Calu3 (cell line): ENCODE measurements around the gene MAGEA2B. TPM values are rescaled to one million over a fixed set of nuclear protein-coding genes. Genes with fewer than 3 reads are reported as not detected.
"Not testable (repeated sequence)": the region's sequence is repeated elsewhere in the genome, so short reads cannot be mapped to it uniquely, and the experiment has no call there.

Experiments
- BruUV-seq: library from RNA; stranded (reverse); fragments of 400-500 nt; replicated peaks from 2 replicates; lab custom pipeline; 2021; lab: Mats Ljungman, UMichigan
- CTCF ChIA-PET: fragments of 300-600 bp; sonication (Branson Sonifier 250); formaldehyde crosslinking; loops from one replicate; lab custom pipeline; 2022; ENCODE audit warnings: antibody characterized with exemption; lab: Charles Lee
- DNase-seq: peaks from one replicate; pipeline ENCODE4 v3.0.0; 2022
- H3K27ac Mint-ChIP-seq: one replicate; pipeline ENCODE4 v1.8.0; 2022; ENCODE audit warnings: mixed read lengths; ENCODE audit not compliant: unreplicated experiment
- H3K27me3 Mint-ChIP-seq: one replicate; pipeline ENCODE4 v1.8.0; 2022; ENCODE audit warnings: mixed read lengths; ENCODE audit not compliant: unreplicated experiment
- H3K36me3 Mint-ChIP-seq: one replicate; pipeline ENCODE4 v1.8.0; 2022; ENCODE audit warnings: mild to moderate bottlenecking, moderate library complexity, mixed read lengths; ENCODE audit not compliant: insufficient read depth, unreplicated experiment
- H3K4me1 Mint-ChIP-seq: one replicate; pipeline ENCODE4 v1.8.0; 2022; ENCODE audit warnings: mild to moderate bottlenecking, low read depth, mixed read lengths; ENCODE audit not compliant: unreplicated experiment
- H3K4me3 Mint-ChIP-seq: one replicate; pipeline ENCODE4 v1.8.0; 2022; ENCODE audit warnings: mild to moderate bottlenecking, low read depth, moderate library complexity, mixed read lengths; ENCODE audit not compliant: unreplicated experiment
- H3K9me3 Mint-ChIP-seq: one replicate; pipeline ENCODE4 v1.8.0; 2022; ENCODE audit warnings: low read depth, mixed read lengths; ENCODE audit not compliant: unreplicated experiment
- intact Hi-C: fragments of 100-400 bp; cut with micrococcal nuclease; formaldehyde crosslinking; loops from one replicate; pipeline ENCODE4 v1.10.0; 2022; ENCODE audit not compliant: unreplicated experiment
- total RNA-seq: library from RNA; stranded (reverse); gene quantifications from 2 replicates; pipeline ENCODE4 v1.2.3, GENCODE V29; 2022
- TF ChIP-seq, protein P1 (sequence below): fragments of 200-600 bp; IDR thresholded peaks from one replicate; pipeline ENCODE4 v1.8.0; 2022; ENCODE audit warnings: antibody characterized with exemption; ENCODE audit not compliant: unreplicated experiment

The MAGEA2B gene
- total RNA-seq, 1 experiment from 2014 or later: not detected

DNA sequence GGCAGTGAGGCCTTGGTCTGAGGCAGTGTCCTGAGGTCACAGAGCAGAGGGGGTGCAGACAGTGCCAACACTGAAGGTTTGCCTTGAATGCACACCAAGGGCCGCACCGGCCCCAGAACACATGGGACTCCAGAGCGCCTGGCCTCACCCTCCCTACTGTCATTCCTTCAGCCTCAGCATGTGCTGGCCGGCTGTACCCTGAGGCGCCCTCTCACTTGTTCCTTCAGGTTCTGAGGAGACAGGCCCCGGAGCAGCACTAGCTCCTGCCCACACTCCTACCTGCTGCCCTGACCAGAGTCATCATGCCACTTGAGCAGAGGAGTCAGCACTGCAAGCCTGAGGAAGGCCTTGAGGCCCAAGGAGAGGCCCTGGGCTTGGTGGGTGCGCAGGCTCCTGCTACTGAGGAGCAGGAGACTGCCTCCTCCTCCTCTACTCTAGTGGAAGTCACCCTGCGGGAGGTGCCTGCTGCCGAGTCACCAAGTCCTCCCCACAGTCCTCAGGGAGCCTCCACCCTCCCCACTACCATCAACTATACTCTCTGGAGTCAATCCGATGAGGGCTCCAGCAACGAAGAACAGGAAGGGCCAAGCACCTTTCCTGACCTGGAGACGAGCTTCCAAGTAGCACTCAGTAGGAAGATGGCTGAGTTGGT lies 21.6 kb downstream of the MAGEA2B start:
- no peaks in the 10 kb centered on the region for H3K4me1 Mint-ChIP-seq
- H3K27me3 Mint-ChIP-seq: peaks cover 56% of the 10 kb centered on the region
- CTCF ChIA-PET: no interaction called here

DNA sequence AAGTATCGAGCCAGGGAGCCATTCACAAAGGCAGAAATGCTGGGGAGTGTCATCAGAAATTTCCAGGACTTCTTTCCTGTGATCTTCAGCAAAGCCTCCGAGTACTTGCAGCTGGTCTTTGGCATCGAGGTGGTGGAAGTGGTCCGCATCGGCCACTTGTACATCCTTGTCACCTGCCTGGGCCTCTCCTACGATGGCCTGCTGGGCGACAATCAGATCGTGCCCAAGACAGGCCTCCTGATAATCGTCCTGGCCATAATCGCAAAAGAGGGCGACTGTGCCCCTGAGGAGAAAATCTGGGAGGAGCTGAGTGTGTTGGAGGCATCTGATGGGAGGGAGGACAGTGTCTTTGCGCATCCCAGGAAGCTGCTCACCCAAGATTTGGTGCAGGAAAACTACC lies 22.1 kb downstream of the MAGEA2B start:
- H3K9me3 Mint-ChIP-seq, H3K4me1 Mint-ChIP-seq, intact Hi-C loops, CTCF ChIA-PET, DNase-seq, BruUV-seq, H3K36me3 Mint-ChIP-seq, H3K27ac Mint-ChIP-seq, H3K4me3 Mint-ChIP-seq: not testable (repeated sequence)
- H3K27me3 Mint-ChIP-seq: peaks cover 56% of the 10 kb centered on the region

More for the DNA sequence above, 21.6 kb downstream of the MAGEA2B start:
- intact Hi-C loops: no loop called here
- no TSS peak for BruUV-seq
- H3K4me3 Mint-ChIP-seq: no peak overlapping the region
- no peaks in the 10 kb centered on the region for H3K9me3 Mint-ChIP-seq
- DNase-seq: no peak
- TF ChIP-seq, protein P1, sequence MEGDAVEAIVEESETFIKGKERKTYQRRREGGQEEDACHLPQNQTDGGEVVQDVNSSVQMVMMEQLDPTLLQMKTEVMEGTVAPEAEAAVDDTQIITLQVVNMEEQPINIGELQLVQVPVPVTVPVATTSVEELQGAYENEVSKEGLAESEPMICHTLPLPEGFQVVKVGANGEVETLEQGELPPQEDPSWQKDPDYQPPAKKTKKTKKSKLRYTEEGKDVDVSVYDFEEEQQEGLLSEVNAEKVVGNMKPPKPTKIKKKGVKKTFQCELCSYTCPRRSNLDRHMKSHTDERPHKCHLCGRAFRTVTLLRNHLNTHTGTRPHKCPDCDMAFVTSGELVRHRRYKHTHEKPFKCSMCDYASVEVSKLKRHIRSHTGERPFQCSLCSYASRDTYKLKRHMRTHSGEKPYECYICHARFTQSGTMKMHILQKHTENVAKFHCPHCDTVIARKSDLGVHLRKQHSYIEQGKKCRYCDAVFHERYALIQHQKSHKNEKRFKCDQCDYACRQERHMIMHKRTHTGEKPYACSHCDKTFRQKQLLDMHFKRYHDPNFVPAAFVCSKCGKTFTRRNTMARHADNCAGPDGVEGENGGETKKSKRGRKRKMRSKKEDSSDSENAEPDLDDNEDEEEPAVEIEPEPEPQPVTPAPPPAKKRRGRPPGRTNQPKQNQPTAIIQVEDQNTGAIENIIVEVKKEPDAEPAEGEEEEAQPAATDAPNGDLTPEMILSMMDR: no peak
- no peak overlapping the region for H3K27ac Mint-ChIP-seq
- H3K36me3 Mint-ChIP-seq: peaks cover 4% of the 10 kb centered on the region

DNA sequence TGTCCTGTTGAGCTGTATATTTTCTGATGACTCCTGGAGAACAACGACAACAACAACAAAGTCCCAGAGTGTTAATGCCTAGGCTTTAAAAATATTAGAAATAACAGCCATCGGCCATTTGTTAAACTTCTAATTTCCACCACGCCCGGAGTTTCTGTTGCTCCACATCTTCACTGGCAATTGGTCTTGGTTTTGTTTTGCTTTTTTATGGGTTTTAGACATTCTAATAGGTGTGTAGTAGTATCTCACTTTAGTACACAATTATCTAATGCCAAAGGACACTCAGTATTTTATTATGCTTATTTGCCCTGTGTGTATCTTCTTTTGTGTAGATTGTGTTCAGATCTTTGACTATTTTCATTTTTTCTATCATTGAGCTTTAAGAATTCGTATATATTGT lies 24.1 kb downstream of the MAGEA2B start:
- TF ChIP-seq, protein P1: no peak
- intact Hi-C loops: no loop called here
- BruUV-seq: no TSS peak
- Mint-ChIP-seq H3K36me3 (peaks cover 4% of the 10 kb centered on the region), H3K27ac (no peak overlapping the region), H3K4me1 (no peaks in the 10 kb centered on the region), H3K27me3 (peaks cover 67% of the 10 kb centered on the region), H3K9me3 (no peaks in the 10 kb centered on the region), H3K4me3 (no peak overlapping the region)
- DNase-seq: no peak
- CTCF ChIA-PET: no interaction called here

DNA sequence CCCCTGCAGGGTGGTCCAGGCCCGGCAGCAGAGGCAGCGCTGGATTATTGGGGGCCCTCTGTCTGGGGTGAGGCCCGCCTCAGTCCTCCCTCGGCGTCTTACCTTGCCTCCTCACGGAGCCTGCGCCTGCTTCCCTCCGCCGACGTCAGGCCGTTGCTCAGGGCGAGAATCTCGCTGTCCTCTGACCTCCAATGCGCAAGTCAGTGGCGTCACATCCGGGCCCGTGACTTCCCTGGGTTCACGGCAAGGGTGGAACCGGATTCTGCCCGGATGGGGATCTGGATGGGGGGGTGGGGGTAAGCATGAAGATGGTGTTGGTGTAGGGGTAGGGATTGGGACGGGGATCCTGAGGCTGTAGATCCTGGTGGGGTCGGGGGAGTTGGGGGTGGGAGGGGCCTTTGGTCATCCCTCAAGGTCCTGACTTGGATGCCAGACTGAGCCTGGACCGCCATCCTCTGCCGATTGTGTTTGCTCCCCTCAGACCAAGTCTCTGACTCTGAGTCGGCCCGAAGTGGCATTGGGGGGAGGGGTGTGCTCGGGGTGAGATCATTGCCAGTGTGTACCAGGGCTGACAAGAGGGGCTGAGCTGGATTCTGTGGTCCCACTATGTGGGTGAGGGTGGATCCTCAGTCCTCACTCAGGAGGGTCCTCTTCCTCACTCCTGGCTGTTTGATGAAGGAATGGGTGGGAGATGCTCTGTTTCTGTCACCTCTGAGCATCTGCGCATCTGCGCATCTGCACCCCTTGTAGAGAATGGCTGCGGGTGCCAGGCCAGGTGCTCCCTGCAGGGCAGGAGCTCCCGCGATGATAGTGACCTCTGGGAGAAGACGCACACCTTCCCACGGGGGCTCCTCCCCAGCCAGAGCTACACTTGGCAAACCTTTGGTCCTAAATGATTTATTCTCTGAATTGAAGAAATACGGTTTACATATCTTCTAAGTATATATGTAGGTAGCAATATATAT lies 39.5 kb downstream of the MAGEA2B start, which contains the start of gene MAGEA2:
MAGEA2 (minus strand) TSS at position 157 of the 965 bp plus-strand sequence. CDS start 2,479 bp downstream, outside the sequence.
- H3K4me1 Mint-ChIP-seq, CTCF ChIA-PET, H3K36me3 Mint-ChIP-seq, BruUV-seq, intact Hi-C loops, H3K9me3 Mint-ChIP-seq, DNase-seq, H3K4me3 Mint-ChIP-seq, H3K27me3 Mint-ChIP-seq, H3K27ac Mint-ChIP-seq: not testable (repeated sequence)

DNA sequence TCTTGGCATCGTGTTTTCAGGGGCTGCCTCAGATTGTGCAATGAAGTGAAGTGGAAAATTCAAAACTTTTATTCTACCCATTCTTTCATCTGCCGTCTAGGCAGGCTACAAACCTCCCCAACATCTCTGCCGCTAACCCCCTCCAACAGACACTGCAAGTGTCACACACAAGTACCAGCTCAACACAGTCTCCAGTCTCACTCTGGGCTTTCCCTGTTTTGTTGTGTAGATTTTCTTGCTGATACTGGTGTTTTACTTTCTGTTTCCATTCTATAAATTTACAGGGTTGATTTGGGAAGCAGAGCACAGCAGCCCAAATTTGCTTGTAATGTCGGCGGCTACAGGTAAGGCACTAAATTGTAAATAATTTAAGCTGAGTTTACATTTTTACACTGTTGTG lies 40.4 kb downstream of the MAGEA2B start:
- H3K4me3 Mint-ChIP-seq, H3K36me3 Mint-ChIP-seq, H3K4me1 Mint-ChIP-seq, DNase-seq, intact Hi-C loops, CTCF ChIA-PET, H3K9me3 Mint-ChIP-seq, H3K27ac Mint-ChIP-seq, H3K27me3 Mint-ChIP-seq, BruUV-seq: not testable (repeated sequence)

DNA sequence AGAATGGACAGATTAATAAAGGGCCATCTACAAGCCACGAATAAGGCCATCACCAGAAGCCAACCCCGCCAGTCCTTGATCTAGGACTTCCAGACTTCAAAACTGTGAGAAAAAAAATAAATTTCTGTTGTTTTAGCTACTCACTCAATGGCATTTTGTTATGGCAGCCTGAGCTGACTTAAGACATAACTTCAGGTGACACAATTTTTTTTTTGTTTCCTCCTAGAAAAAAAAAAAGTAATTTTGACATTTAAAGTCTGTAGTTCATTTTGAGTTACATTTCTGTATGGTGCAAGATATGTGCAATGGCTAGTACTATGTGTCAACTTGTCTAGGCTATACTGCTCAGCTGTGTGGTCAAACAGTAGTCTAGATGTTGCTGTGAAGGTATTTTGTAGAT lies 44.5 kb downstream of the MAGEA2B start, which contains the start of gene CSAG3:
CSAG3 (plus strand) TSS at position 301 of the 400 bp plus-strand sequence.
- H3K27ac Mint-ChIP-seq, CTCF ChIA-PET, DNase-seq, H3K27me3 Mint-ChIP-seq, H3K36me3 Mint-ChIP-seq, H3K4me1 Mint-ChIP-seq, intact Hi-C loops, H3K9me3 Mint-ChIP-seq, BruUV-seq, H3K4me3 Mint-ChIP-seq: not testable (repeated sequence)

DNA sequence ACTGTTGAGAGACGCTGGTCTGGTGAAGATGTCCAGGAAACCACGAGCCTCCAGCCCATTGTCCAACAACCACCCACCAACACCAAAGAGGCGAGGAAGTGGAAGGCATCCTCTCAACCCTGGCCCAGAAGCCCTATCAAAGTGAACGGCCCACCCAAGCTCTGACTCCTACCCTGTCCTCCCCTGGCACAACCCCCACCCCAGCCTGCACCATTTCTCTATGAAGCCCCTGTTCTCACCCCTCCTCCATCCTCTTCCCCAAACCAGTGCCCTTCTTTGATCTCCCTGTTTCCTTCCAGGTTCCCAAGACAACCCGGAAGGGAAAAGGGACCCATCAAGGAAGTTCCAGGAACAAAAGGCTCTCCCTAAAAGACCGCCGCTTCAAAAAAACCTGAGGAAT lies 45.1 kb downstream of the MAGEA2B start:
- H3K4me1 Mint-ChIP-seq, H3K27ac Mint-ChIP-seq: not testable (repeated sequence)

DNA sequence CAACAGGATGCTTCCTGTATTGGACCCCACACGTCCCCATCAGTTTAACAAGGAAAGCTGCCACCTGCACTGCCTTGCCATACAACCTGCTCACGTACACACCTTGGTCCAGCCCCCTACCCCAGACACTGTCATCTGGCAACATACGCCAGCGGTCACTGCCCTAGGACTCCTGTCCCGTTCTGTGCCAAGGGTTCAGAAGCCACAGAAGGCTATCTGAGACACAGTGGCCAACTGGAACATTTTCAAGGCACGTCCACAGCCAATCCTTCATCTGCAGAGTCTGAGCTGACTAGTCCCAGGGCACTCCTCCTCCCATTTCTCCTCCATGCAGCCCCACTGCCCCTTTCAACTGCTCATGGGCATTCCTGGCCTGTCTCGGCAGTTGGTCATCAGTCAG lies 47.2 kb downstream of the MAGEA2B start:
- H3K27me3 Mint-ChIP-seq, CTCF ChIA-PET, H3K27ac Mint-ChIP-seq, intact Hi-C loops, H3K9me3 Mint-ChIP-seq, H3K4me3 Mint-ChIP-seq, BruUV-seq, H3K4me1 Mint-ChIP-seq, DNase-seq, H3K36me3 Mint-ChIP-seq: not testable (repeated sequence)

More for the DNA sequence above, 45.1 kb downstream of the MAGEA2B start:
- CTCF ChIA-PET, BruUV-seq, H3K9me3 Mint-ChIP-seq, intact Hi-C loops, H3K27me3 Mint-ChIP-seq, H3K4me3 Mint-ChIP-seq, H3K36me3 Mint-ChIP-seq, DNase-seq: not testable (repeated sequence)
